Islet precursor cell (in vitro differentiated cells): ENCODE data around the gene SDCCAG8.

Experiments used
- DNase-seq: peaks from one replicate; pipeline ENCODE4 v3.0.0-alpha.2; 2018

The SDCCAG8 gene

GRCh38 chr1:243490748-243491686 is 235.2 kb downstream of the SDCCAG8 start:
- DNase-seq = no peak

- no peak for DNase-seq
Measured at GRCh38 chr1:243493156-243494129, 237.6 kb downstream of the SDCCAG8 start.

GRCh38 chr1:243494741-243495431 is 239.0 kb downstream of the SDCCAG8 start:
- no peak for DNase-seq

- no peak for DNase-seq
Measured at GRCh38 chr1:243495442-243496186, 239.8 kb downstream of the SDCCAG8 start.

- peak; percentile 76 for DNase-seq
Measured at GRCh38 chr1:243496187-243496646, 240.4 kb downstream of the SDCCAG8 start.

- no peak for DNase-seq
Measured at GRCh38 chr1:243496806-243497205, 241.0 kb downstream of the SDCCAG8 start.

GRCh38 chr1:243497939-243498681 is 242.3 kb downstream of the SDCCAG8 start:
- DNase-seq = no peak

- DNase-seq = no peak
Measured at GRCh38 chr1:243499248-243499647, 243.4 kb downstream of the SDCCAG8 start.

GRCh38 chr1:243499711-243500110 is 243.9 kb downstream of the SDCCAG8 start:
- DNase-seq = no peak

GRCh38 chr1:243500512-243500911 is 244.7 kb downstream of the SDCCAG8 start:
- no peak for DNase-seq

- no peak for DNase-seq
Measured at GRCh38 chr1:243501002-243501401, 245.2 kb downstream of the SDCCAG8 start.

GRCh38 chr1:243503155-243503554 is 247.3 kb downstream of the SDCCAG8 start:
- DNase-seq = no peak

GRCh38 chr1:243505986-243506689 is 250.3 kb downstream of the SDCCAG8 start:
- no peak for DNase-seq

GRCh38 chr1:243507001-243507671 is 251.3 kb downstream of the SDCCAG8 start:
- no peak for DNase-seq

- no peak for DNase-seq
Measured at GRCh38 chr1:243507672-243508302, 251.9 kb downstream of the SDCCAG8 start.

- no peak for DNase-seq
Measured at GRCh38 chr1:243508303-243508713, 252.5 kb downstream of the SDCCAG8 start.

GRCh38 chr1:243508943-243509342 is 253.1 kb downstream of the SDCCAG8 start:
- no peak for DNase-seq

GRCh38 chr1:243510928-243511327 is 255.1 kb downstream of the SDCCAG8 start:
- DNase-seq = no peak

GRCh38 chr1:243513726-243514491 is 258.1 kb downstream of the SDCCAG8 start:
- peak; percentile 79 for DNase-seq
